ENCODE measurements around the gene LRRC43. TPM values are rescaled to one million over a fixed set of nuclear protein-coding genes. Genes with fewer than 3 reads are reported as not detected.

Gene LRRC43
- total RNA-seq, 1 donor from 2014 or later = 0.70 TPM

DNA sequence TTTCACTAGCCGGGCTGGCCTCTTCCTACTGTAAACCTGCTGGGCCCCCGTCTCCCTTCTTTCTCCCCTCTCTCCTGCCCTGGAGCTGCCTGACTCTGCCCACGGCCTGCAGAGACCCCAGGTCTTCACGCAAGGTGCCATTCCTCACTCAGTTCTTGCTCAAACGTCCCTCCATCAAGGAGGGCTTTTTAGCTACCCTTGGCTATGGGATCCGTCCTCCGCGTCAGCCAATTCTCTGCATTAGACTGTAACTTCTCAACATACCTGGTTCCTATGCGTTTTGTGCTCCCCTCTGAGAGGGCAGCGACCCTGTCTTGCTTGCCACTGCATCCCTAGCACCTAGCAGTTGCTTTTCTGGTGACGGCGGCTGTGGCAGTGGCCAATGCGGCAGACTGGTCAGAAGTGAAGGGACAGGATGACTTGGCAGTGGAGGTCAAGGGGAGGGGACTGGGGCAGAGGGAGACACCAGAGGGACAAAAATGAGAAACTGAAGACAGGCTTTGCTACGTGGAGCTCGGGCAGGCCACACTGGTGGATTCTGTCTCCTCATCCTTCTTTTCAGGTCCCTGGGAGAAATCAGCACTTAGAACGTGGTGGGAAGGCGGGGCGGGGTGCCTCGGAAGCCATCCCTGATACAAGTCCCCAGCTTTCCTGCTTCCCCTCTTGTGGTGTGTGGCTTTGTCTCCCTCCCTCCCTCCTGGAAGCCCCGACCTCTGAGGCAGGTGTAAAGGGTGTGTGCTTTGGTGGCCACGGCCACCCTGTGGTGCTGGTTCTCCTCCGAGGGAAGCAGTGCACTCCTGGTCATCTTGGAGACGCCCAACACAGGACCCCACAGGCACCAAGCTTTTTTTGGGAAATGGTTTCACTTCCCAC lies 22.4 kb downstream of the LRRC43 start:
- ATAC-seq = no peak
- intact Hi-C loops (cut with DNase I) = no loop called here

DNA sequence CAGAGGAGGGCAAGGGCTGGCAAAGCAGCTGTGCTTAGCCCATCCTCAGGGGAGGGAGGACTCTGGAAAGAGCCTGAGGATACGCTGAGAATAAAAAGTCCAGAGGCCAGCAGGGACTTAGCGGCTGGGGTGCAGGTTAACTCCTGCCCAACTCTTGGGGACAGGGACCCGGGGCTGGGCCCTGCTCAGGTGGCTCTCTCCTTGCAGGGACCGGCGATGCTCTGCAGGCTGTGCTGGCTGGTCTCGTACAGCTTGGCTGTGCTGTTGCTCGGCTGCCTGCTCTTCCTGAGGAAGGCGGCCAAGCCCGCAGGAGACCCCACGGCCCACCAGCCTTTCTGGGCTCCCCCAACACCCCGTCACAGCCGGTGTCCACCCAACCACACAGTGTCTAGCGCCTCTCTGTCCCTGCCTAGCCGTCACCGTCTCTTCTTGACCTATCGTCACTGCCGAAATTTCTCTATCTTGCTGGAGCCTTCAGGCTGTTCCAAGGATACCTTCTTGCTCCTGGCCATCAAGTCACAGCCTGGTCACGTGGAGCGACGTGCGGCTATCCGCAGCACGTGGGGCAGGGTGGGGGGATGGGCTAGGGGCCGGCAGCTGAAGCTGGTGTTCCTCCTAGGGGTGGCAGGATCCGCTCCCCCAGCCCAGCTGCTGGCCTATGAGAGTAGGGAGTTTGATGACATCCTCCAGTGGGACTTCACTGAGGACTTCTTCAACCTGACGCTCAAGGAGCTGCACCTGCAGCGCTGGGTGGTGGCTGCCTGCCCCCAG lies 23.4 kb downstream of the LRRC43 start:
- DNase-seq (ENCODE audit: missing footprints) (no peak), ATAC-seq (peak; percentile 3)
- intact Hi-C loops (cut with DNase I) = no loop called here

More for the DNA sequence above, 22.4 kb downstream of the LRRC43 start:
- no peak for DNase-seq (ENCODE audit: missing footprints)

DNA sequence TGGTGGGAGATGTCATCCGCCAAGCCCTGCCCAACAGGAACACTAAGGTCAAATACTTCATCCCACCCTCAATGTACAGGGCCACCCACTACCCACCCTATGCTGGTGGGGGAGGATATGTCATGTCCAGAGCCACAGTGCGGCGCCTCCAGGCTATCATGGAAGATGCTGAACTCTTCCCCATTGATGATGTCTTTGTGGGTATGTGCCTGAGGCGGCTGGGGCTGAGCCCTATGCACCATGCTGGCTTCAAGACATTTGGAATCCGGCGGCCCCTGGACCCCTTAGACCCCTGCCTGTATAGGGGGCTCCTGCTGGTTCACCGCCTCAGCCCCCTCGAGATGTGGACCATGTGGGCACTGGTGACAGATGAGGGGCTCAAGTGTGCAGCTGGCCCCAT lies 24.1 kb downstream of the LRRC43 start:
- DNase-seq (ENCODE audit: missing footprints) (no peak), ATAC-seq (peak; percentile 4)
- intact Hi-C loops (cut with DNase I) = no loop called here

DNA sequence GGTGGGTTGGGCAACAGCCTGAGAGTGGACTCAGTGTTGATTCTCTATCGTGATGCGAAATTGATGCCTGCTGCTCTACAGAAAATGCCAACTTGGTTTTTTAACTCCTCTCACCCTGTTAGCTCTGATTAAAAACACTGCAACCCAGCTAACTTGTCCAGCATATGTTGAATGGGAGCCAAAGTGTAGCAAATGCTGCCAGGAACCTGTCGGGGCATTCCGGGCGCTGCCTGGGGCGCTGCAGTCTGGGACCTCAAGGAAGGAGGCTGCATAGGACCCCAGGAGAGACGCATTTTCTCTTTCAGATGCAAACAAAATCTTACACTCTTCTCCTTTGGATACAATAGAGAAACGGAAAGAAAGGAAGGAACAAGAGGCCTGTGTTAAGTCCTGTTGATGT lies 24.5 kb downstream of the LRRC43 start:
- intact Hi-C loops (cut with DNase I) = no loop called here
- DNase-seq (ENCODE audit: missing footprints) (no peak), ATAC-seq (no peak)

DNA sequence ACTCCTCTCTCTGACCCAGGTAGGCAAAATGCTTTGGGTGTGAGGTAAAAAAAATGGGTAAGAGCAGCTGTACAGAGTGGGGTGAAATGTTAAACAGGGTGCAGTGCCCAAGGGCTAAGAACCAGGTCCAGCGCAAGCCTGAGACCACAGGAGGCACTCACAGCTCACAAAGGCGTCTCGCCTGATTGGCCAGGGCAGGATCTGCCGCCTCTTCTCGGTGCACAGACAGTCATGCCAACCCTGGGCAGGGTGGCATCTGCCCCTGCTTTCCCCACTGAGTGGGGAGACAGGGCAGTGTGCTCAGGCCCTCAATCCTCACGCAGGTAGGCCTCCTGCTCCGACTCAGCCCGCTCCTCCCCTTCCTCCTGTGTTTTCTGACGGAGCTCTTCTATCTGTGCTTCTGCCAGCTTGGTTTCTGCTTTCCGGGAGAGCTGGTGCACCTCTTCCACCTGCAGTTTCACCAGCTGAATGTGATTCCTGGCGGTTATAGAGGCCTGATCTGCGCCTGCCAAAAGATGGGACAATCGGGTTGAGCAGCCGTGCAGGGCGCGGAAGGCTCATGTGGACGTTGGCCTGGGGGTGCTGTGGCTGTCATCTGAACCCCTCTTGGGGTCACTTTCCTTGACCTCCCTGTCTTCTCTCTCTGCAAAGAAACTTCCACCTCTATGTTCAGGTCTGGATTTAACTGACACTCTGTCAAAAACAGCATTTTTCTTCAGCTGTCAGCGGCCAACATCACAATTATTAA lies 25.3 kb downstream of the LRRC43 start:
- DNase-seq (ENCODE audit: missing footprints) (no peak), ATAC-seq (no peak)
- intact Hi-C loops (cut with DNase I) = no loop called here

DNA sequence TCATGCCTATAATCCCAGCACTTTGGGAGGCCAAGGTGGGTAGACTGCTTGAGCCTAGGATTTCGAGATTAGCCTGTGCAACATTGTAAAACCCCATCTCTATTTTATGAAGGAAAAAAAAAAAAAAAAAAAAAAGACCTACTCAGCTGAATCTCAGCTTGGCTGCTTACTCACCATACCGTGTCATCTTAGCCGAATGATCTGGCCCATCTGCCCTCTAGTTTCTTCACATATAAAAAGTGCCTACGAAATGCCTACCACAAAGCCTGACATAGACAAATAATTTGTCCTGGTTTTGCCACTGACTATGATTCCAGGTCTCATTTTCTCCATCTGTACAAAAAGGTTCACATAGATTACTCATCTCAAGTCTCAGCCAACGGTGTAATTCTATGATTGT lies 32.8 kb downstream of the LRRC43 start:
- DNase-seq (ENCODE audit: missing footprints) = no peak

DNA sequence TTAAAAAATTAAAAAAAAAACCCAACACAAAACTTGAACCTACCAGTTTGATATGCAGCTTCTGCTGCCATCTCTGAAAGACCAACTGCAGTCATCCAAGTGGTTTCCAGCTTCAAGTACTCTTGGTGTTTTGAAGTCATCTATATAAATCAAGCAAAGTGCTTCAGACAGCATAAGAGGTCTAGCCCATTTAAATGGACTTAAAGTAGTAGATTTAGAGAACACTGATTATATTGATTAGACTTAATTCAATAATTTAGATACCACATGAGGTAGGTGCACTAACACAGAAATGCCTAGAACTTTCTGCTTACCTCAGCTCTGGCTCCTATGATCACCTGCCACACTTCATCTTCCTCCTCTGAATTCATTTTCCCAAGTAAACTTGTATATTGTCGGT lies 33.5 kb downstream of the LRRC43 start:
- DNase-seq (ENCODE audit: missing footprints) (no peak), ATAC-seq (no peak)
- intact Hi-C loops (cut with DNase I) = no loop called here

More for the DNA sequence above, 32.8 kb downstream of the LRRC43 start:
- ATAC-seq = no peak
- intact Hi-C loops (cut with DNase I) = no loop called here

DNA sequence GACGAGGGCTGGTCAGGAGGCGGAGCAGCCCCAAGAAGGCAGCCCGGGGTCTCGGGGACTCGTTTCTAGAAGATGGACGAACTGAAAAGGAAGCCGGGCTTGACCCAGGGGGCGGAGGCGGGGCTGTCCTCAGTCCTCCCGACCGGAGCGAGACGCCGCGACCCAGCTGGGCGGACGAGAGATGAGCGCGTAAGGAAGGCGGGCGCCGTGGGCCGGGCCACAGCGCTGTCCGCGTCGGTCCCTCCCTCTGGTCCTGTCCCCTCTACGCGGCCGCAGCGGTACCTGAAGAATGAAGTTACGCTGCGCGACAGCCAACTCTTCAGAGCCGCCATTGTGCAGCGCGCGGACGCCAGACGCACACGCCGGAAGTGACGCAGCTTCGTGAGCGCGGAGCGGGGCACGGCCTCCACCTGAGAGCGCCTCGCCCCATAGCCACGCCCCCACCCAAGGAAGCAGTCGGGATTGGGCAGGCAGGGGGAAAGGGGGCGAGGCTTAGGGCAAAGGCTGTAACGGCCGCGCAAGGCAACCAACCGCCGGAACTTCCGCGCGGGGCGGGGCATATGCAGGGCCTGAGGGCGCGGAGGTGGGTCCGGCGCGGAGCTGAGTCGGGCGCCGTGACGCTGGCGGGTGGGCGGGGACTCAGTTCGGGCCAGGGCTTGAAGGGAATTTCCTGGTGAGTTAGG lies 42.9 kb downstream of the LRRC43 start, which contains the start of gene DIABLO:
TSS of gene DIABLO (minus strand) at position 370 of the 683 bp plus-strand sequence. CDS start at position 332, 38 bp downstream.
- ATAC-seq (peak; percentile 99), DNase-seq (ENCODE audit: missing footprints) (peak; percentile 100)
- intact Hi-C loops (cut with DNase I) = loop anchor here (2.0 kb wide), 1 partner anchor 301 kb away; the partner anchor contains the start of genes KNTC1 and RSRC2

DNA sequence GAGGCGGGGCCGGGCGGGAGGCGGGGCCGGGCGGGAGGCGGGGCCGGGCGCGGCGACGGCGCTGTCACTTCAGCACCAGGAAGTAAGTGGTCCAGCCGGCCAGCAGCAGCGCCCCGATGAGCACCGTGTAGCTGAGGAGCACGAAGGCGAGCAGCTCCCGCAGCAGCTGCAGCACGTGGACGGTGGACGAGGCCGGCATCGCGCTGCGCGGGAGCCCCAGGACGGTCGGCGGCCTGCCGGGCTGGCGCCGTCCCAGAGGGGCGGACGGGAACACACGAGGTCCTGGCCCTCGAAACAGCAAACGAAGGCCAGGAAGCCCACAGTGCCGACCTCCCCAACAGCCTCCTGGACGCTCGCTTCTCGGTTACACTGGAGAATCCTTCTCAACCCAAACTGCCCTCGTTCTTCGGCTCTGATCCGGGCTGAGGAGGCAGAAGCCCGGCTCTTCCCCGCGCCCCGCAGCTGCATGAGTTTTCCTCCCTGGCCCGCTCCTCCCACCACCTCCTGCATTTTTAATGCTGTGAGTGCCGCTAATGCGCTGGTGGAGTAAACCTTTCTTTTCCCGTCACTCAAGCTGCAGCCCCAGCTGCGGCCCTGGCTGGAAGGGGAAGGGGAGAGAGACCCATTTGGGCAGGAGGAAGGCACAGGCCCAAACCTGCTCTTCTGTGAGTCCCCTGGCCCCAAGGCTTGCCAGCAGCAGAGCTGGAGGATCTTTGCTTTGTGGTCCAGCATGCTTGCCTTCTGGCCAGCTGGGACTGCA lies 43.6 kb downstream of the LRRC43 start:
- ATAC-seq (no peak), DNase-seq (ENCODE audit: missing footprints) (no peak)
- intact Hi-C loops (cut with DNase I) = no loop called here

DNA sequence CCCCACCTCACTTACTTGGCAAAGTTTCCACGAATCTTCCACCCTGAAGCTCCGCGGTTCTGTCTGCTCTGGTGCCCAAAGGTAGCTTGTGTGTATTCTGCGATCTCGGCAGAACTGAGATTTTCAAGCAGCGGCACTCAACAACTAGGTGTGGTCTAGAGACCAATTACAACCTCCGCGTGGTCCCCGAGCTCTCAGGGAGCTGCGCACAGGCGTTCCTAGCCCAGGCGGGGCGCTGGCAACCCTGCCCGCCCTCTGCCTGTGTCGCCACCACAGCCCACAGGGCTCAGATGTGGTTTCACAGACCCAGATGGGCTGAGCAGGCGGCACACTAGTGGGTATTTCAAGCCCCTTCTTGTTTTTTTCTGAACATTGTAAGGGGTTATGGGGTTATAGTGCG lies 44.4 kb downstream of the LRRC43 start:
- ATAC-seq (no peak), DNase-seq (ENCODE audit: missing footprints) (no peak)
- intact Hi-C loops (cut with DNase I) = no loop called here

DNA sequence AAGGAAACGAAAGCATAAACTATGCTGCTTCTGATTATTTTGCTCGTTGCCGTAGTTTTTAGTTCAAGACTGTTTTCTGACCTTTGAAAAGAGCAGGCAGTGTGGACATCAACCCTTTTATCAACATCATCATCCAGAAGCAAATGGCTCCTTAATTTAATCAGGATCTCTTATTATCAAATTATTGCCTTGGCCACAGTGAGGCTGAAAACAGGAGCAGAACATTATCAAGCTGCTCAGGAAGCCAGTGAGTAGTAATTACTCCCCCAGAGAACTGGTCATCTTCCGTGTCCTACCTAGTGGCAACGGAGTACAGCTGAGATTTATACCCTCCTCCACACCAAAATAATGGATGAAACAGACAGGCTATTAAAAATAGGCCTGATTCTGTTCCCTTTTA lies 45.2 kb downstream of the LRRC43 start:
- no peak for ATAC-seq
- intact Hi-C loops (cut with DNase I) = no loop called here
- no peak for DNase-seq (ENCODE audit: missing footprints)

DNA sequence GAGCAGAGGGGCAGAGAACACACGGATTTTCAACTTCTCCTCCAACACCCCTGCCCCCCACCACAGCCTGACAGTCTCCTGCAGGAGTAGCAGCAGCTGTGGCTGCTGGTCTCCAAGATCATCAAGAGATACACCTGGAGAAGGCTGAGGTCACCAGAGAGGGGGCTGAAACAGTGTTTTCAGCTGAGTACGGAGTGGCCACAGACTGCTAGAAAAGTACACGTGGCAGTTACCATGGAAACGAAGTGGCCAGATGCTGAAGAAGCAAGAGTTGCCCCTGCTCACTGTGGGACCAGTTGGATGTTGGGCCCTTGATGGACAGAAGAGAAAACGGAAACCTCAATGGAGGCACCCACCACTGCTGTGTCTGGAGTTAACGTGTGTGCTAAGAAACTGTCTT lies 47.9 kb downstream of the LRRC43 start:
- no peak for DNase-seq (ENCODE audit: missing footprints)
- intact Hi-C loops (cut with DNase I) = no loop called here
- no peak for ATAC-seq

DNA sequence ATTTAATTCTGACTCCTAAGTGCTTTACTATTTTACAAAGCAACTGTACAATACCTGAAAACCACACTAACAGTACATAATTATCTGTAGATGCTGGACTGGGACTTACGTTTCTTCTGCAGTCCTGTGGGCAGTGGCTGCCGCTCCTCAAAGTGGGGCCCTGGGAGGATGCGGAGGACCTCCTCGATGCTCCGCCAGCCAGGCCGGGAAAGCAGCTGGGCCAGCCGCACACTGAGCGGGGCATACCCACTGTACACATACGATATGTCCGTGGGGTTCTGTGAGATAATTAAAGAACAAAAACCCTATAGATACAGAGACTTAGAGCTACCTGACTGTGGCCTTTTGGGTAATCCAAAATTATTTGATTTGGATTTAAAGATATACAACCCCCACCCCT lies 49.8 kb downstream of the LRRC43 start:
- DNase-seq (ENCODE audit: missing footprints) = no peak
- intact Hi-C loops (cut with DNase I) = no loop called here
- ATAC-seq = no peak

DNA sequence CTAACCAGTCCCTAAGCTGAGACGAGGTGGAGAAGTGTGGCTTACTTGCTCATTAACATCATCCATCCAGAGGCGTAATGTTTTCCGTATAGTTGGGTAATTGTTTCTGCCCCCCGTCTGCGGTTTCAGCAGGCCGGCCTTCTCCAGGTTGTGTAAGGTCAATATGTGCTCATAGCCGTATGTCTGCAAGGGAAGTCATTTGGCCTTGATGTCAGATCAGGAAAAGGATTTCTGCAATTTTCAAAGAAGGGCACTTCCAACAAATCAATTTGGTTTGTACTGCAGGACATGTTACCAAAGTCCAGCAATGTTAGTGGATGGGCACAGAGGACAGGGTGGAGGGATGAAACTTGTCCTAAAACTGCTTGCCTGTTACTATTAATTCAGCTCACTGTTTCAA lies 52.8 kb downstream of the LRRC43 start:
- ATAC-seq (no peak), DNase-seq (ENCODE audit: missing footprints) (no peak)
- intact Hi-C loops (cut with DNase I) = no loop called here

DNA sequence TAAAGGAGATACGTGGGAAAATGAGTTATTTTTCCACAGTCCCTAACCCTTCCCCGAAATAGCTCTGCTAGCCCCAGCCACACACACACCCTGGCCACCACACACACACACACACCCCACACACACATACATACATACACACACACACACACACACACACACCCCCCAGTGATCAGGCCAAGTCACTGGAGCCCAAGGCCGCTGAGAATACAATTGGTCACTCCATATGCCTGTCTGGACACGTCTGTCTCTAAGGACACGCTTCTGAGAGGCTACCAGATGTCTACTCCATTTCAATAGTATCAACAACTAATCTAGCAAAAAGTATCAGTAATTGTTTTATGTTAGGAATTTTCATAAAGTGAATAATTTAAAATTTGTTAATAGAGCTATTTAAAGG lies 55.9 kb downstream of the LRRC43 start:
- intact Hi-C loops (cut with DNase I) = no loop called here
- ATAC-seq (no peak), DNase-seq (ENCODE audit: missing footprints) (no peak)

DNA sequence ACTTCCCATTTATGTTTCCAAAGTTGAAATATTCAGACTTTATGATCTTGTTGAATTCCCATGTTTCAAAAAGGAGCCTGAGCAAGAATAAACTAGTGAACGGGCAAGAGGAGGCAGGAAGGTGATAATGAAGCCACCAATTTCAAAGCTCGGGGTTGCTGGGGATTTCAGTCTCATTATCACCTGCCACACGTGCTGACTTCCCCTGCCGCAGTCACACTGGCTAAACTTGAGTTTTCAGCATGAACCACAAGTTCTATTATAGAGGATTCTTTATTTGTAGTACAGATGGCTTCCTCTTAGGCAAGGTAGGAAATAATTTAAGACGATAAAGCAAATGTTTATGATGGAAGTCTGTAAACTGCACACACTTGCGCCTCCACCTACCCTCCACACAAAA lies 61.0 kb downstream of the LRRC43 start:
- DNase-seq (ENCODE audit: missing footprints) = no peak
- intact Hi-C loops (cut with DNase I) = no loop called here

DNA sequence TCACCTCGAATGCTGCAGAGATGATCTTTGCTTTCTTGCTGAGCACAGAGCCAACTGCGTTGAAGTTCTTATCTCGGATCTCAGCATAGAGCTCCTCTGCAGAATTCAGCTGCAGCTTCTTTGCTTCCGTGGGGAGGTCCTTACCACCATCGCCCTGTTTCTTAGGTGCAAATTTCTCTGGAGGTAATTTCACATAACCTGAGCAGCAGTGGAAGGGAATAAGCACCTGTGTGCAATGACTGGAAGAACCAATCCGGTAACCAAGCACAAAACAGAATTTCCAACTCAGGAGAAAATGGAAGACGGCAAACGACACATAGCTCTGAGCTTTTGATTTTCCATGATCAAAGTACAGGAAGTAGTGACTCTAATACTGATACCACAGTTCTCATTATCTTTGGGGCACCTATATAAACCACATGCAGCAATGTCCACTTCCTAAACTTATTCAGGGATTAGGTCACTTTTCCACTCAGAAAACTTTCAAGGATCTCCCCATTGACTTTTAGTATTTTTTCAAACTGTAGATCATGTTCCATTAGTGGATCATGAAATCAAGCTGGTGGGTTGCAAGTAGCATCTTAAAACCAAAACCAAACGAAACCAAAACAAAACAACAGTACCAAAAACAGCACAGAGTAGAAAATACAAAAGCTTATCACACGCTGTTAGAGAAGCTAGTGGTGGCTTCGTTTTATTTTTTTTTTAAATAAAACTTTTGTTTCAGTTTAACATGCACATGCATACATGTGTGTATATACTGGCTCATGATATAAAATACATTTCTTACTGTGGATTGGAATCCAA lies 61.8 kb downstream of the LRRC43 start:
- DNase-seq (ENCODE audit: missing footprints) = no peak
- intact Hi-C loops (cut with DNase I) = no loop called here
- ATAC-seq = no peak

More for the DNA sequence above, 61.0 kb downstream of the LRRC43 start:
- ATAC-seq = no peak
